Stimulated activated CD8-positive, alpha-beta memory T cell treated with anti-CD3 and anti-CD28 coated beads, Interleukin-2, amount 100 ng/mL, for 1 hour (primary cell): ENCODE results near the gene DMD.

Experiments used
- DNase-seq, 2 donors: peaks; one replicate each; pipeline ENCODE4 v3.0.0-alpha.2; 2020; ENCODE audit warnings: low read depth in 2 of 2

Gene DMD

DNA sequence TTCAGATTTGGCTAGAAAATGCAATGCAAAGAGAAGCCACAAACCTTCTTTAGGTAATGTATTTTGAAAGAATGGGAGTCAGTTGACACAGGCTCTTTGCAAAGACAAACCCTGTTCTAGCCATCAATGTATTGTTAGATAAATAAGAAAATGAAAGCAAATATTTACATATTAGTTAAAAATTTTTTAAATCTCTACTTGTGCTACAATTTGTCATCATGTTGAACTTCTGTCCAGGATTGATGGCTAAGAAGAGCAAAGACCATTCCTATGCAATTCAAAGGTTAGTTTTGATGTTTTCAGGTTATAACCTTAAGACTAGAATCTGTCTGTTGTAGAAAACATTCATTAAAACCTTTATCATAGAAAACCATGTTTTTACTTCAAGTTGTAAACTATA is 1350.7 kb downstream of the DMD start:
- DNase-seq, result no peak

DNA sequence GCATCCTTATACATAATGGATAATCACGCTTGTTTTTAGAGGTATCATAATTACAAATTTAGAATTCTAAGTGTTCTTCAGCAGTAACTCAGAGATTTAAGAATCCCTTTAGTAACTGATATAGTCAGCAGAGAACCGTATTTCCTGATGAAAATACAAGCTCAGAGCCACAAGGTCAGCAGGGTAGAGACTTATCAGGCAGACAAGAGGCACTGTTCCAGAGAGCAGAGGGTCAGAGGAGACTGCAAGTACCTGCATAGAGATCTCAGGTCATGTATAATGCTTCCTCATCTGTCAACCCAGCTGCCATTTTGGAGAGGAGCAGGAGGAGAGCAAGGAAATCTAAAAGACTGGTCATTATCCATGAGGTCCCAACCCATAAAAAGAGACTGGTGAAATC is 1352.4 kb downstream of the DMD start:
- DNase-seq, result no peak

DNA sequence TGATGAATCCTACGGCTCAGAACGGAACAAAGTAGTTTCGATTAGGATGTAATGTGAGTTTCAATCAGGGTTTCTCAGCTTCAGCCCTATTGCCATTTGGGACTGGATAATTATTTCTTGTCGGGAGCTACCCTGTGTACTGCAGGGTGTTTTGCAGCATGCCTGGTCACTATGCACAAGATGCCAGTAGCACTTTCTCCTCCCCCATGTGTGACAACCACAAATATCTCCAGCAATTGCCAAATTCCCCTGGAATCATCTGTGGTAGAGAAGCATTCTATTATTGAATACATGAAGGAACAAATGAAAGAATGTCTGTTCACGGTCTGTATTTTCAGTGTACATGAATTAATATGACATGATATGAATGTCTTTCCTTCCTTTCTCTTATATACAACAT is 1356.6 kb downstream of the DMD start:
- DNase-seq, result no peak

DNA sequence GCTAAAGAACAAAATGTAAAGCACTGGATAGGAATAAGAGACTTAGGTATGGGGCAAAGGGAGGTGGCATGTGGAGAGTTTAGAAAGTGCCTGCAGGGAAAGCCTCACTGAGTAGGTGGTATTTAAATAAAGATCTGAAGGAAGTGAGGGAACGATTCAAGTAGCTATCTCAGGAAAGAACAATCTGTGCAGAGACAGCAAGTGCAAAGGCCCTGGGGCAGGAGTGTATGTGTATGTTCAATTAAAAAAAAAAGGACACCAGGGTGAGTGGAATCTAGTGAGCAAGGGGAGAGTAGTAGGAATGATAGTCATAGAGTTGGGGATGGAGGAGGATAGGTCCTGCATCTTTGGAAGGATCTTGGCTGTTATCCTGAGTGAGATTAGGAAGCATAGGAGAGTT is 1359.6 kb downstream of the DMD start:
- DNase-seq, result no peak

GRCh38 chrX:31847773-31848172 is 1363.6 kb downstream of the DMD start:
- no peak for DNase-seq

DNA sequence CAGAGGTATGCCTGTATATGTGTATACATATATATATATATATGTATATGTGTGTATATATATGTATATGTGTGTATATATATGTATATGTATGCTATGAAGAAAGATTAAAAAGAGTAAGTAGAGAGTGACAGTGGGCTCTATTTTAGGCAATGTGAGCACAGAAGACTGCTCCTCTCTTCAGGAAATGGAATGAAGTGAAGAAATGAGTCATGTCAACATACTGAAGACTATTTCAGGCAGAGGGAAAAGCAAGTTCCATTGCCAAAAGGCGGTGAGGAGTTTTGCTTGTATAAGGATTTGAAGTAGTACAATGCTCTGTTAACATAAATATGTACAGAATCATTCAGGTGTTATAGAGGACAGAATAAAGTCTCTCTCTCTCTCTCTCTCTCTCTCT is 1366.3 kb downstream of the DMD start:
- DNase-seq, result no peak

GRCh38 chrX:31838617-31839016 is 1372.7 kb downstream of the DMD start:
- no peak for DNase-seq

DNA sequence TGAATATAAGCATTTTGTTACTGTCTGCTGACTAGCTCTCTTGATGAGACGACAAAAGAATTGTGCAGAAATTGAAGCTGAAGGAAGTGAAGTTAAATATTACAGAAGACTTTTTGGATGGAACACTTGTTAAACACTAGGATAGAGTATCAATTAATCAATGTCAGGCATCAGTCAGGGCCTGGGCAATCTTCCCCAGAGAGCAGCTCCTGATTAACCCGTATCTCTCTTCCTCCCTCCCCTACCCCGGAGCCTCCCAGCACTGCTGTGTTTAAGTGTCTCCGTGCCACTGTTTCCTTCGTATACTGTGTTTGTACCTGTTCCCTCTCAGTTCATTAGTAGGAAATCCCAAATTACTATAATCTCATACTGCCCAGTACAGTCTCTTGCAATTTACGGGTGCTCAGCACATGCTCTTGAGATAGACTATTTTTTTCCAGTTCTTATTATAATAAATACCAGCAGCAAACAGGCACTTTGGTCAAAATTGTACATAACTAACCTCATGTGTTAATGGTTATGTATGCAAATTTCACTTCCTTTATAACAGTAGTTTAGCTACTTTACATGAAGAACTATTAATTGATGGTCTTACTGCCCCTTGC is 1373.8 kb downstream of the DMD start:
- no peak for DNase-seq

DNA sequence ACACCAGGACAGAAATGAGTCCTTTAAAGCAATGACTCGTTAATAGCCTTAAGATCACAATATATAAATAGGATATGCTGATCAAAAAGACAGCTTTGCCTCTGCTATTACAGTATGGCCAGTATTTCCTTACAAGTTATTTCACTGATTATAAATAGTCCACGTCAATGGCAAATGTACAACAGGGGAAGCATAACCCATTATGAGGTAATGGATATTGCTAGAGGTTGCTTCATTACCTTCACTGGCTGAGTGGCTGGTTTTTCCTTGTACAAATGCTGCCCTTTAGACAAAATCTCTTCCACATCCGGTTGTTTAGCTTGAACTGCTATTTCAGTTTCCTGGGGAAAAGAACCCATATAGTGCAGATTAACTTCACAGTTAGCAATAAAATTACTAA is 1374.9 kb downstream of the DMD start:
- no peak for DNase-seq

- DNase-seq, result no peak
Measured at GRCh38 chrX:31832263-31832662, 1379.1 kb downstream of the DMD start.

DNA sequence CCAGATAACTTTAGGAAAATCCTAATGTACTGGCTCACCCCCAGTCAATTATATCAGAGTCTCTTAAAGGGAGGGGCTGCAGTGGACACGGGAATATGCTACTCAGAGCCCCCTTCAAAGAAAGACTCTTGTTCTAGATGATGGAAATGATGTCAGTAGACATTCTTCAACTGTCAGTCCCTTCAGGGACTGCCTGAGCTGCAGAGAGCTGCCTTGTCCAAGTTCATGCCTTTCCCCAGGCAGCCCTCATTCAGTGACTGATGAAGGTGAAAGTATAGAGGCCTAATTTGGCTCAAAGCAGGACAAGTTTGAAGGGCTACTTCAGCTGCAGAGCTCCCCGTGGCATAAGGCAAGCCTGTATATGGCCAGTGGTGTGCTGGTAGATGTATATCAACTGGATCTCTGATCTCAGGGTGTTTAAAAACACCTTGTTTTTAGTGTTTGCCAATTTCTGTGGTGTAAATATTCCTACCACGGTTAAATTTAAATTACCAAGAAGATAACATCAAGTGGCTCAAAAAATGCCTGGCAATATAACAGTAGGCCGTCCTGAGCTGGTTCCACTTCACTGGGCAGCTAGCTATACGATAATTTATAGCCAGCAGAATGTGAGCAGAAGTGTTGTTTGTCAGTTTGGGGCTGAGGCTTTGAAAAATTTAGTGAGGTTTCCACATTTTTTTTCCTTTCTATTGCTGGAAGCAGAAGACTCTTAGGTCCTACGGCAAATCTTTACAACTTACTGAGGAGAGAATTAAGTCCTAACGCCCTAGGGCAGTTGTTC is 1390.7 kb downstream of the DMD start:
- no peak for DNase-seq

DNA sequence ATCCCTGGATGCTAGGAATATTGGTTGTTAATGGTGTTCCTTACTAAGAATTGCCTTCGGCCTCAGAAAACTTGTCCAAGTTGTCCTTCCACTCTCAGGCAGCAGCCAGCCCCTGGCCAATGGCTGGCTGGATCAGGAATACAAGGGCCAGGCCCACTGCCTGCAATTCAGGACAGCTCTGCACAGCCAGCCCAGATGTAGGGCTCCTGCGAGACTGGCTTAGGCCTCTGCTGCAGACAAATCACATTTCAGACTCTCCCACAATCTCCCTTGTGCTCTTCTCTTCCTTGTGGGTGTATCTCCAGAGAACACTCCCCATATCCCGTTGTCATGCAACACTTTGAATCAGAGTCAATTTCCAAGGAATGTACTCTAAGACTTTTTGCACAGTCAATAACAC is 1391.9 kb downstream of the DMD start:
- DNase-seq, result no peak

- DNase-seq, result no peak
Measured at GRCh38 chrX:31811106-31811505, 1400.2 kb downstream of the DMD start.

- DNase-seq, result no peak
Measured at GRCh38 chrX:31808357-31808756, 1403.0 kb downstream of the DMD start.

- DNase-seq, result no peak
Measured at GRCh38 chrX:31807165-31807564, 1404.2 kb downstream of the DMD start.

GRCh38 chrX:31805781-31806180 is 1405.6 kb downstream of the DMD start:
- no peak for DNase-seq

DNA sequence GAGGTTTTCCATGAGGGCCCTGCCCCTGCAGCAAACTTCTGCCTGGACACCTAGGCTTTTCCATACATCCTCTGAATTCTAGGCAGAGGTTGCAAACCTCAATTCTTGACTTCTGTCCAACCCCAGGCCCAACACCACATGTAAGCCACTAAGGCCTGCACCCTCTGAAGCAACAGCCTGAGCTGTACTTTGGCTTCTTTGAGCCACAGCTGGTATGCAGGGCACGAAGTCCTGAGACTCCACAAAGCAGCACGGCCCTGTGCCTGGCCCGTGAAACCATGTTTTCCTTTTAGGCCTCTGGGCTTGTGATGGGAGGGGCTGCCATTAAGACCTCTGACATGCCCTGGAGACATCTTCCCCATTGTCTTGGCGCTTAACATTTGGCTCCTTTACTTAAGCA is 1411.1 kb downstream of the DMD start:
- no peak for DNase-seq

- no peak for DNase-seq
Measured at GRCh38 chrX:31796624-31797023, 1414.7 kb downstream of the DMD start.

DNA sequence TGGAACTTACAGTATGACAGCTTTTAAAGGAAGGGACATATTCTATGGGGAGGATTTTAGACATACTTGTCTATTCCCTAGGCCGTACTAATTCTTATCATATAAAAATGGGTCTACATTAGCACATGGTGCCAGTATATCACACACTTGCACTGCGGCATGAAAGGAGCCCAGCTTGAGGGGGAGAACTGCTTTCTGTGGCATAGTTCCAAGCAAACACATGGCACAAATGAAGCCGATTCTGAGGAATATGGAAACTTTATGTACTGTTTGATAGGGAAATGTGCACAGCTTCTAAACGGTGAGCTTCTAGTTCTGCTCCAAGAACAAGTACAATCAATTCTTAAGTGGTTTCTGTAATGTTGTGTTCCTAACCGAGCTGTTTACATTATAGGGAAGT is 1463.9 kb downstream of the DMD start:
- DNase-seq, result no peak

GRCh38 chrX:31743004-31743403 is 1468.3 kb downstream of the DMD start:
- no peak for DNase-seq

DNA sequence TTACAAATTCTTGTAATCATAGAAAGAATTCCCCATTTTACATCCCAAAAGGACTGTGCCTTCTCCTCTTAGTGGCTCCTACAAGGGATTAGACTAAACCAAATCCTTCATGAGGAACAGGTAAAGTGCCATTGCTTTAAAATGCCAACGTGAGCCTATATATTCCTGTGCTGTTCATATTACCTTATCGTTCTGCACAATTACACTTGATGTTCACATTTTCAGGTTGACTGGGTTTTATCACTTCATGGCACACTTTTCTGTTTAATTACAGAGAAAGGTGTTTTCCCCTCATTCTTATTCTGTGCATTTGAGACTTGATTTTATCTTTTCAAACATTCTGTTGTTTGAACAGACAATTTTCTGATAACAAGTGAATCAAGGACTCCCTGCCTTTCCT is 1493.9 kb downstream of the DMD start:
- no peak for DNase-seq

DNA sequence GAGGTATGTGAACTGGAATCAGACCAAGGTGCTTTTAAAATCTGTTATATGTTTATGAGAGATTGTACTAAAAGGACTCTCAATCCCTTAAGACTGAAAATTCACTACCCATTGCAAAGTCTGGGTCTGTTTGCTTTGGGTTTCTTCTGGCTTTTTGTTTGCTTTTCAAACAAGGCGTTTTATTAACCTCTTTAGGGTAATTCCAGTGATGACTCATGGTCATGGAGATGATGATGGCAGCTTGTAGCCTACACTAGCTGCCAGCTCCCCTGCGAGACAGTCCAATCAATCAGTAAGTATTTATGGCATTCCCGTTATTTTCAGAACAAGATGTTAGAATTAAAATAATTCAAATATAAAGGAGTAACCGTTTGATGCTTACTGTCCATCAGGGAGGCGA is 1495.7 kb downstream of the DMD start:
- no peak for DNase-seq

DNA sequence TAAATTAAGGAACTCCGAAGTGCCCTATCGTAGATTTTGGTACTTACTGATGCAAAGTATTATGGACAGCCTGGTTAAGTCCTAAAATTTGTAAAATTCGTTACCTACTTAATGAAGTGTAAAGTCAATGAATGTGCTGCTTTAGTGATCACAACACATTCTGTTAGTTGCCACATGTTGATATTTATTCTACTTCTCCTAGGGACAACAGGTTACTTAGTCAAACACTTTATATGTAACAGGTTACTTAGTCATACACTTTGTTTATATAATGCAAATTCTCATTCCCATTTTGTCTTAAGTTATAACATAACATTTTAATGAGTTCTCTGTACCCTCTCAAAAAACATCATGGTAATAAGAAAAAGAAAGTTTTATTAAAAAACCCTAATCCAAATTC is 1496.6 kb downstream of the DMD start:
- no peak for DNase-seq

GRCh38 chrX:31713120-31713519 is 1498.2 kb downstream of the DMD start:
- DNase-seq, result no peak
